Prostate gland (tissue), 2 donors: ENCODE data around the gene TMEM266. TPM values are rescaled to one million over a fixed set of nuclear protein-coding genes. Genes with fewer than 3 reads are reported as not detected.

Source experiments
- DNase-seq: peaks from one replicate; pipeline ENCODE4 v3.0.0-alpha.2; 2019; ENCODE audit warnings: low spot score
- H3K27ac ChIP-seq, 2 donors: fragments of 200-600 bp; sonication (generic); 2 replicates each; pipeline ENCODE4 v1.5.1; 2017 to 2019
- H3K27me3 ChIP-seq: fragments of 200-600 bp; sonication (generic); replicated peaks from 2 replicates; pipeline ENCODE4 v1.5.1; 2019; ENCODE audit not compliant: insufficient read depth
- H3K36me3 ChIP-seq, 2 donors: fragments of 200-600 bp; sonication (generic); 1 replicate in 1 of 2; 2 replicates in 1 of 2; pipeline versions ENCODE4 v1.5.1 to v1.8.1; 2017 to 2019
- H3K4me1 ChIP-seq: fragments of 200-600 bp; sonication (generic); replicated peaks from 2 replicates; pipeline ENCODE4 v1.5.1; 2019
- H3K4me3 ChIP-seq, 2 donors: fragments of 200-600 bp; sonication (generic); 2 replicates each; pipeline ENCODE4 v1.5.1; 2017 to 2019
- H3K9me3 ChIP-seq: fragments of 200-600 bp; sonication (generic); 2 replicates; pipeline ENCODE4 v1.5.1; 2017
- CTCF ChIP-seq, 4 experiments: fragments of 200-600 bp in 2 of 4; fragments of 450-650 bp in 2 of 4; sonication (generic) in 2 of 4; IDR thresholded peaks; 1 replicate in 3 of 4; 2 replicates in 1 of 4; pipeline ENCODE4 v1.5.1; 2016 to 2019; ENCODE audit warnings: antibody characterized with exemption in 4 of 4, mild to moderate bottlenecking in 2 of 4, moderate library complexity in 2 of 4
- POLR2A ChIP-seq: fragments of 450-650 bp; IDR thresholded peaks from one replicate; pipeline ENCODE4 v1.6.1; 2016; ENCODE audit warnings: antibody characterized with exemption, mild to moderate bottlenecking
- POLR2AphosphoS5 ChIP-seq: sonication (generic); formaldehyde crosslinking; IDR thresholded peaks from one replicate; pipeline ENCODE4 v1.6.1; 2017; ENCODE audit warnings: antibody characterized with exemption
- WGBS: methylation state at CpG from one replicate; pipeline ENCODE4 v1.1.5; 2018; 5-methylcytosine and 5-hydroxymethylcytosine counted together
- intact Hi-C: fragments of 100-400 bp; cut with DNase I; formaldehyde crosslinking; loops from one replicate; pipeline ENCODE4 v1.14.2; 2022
- total RNA-seq, 2 donors: library from RNA; depleted of rRNA; stranded (reverse); fragments of >200 nt; gene quantifications; one replicate each; pipeline ENCODE4 v1.1.0, GENCODE V29; 2016

The TMEM266 gene
- total RNA-seq, 2 donors from 2014 or later = 5.9 to 6.0 TPM

- intact Hi-C loops = no loop called here
- H3K36me3 ChIP-seq = no peaks in the 10 kb centered on the region
- no peaks in the 10 kb centered on the region for H3K27me3 ChIP-seq
- no peak overlapping the region for H3K27ac ChIP-seq
- no peak overlapping the region for H3K4me3 ChIP-seq
- no peak for DNase-seq
- no peaks in the 10 kb centered on the region for H3K9me3 ChIP-seq
- H3K4me1 ChIP-seq = no peaks in the 10 kb centered on the region
- TF ChIP-seq POLR2AphosphoS5 (no peak), POLR2A (no peak), CTCF (IDR thresholded peaks at IDR 0.05) (no peak)
These were observed 10.4 kb downstream of the TMEM266 start for GRCh38 chr15:76070192-76070591.

GRCh38 chr15:76070921-76071635 lies 11.3 kb downstream of the TMEM266 start:
- TF ChIP-seq CTCF (IDR thresholded peaks at IDR 0.05) (no peak), POLR2A (no peak), POLR2AphosphoS5 (no peak)
- DNase-seq = no peak
- no peak overlapping the region for H3K4me3 ChIP-seq
- no peaks in the 10 kb centered on the region for H3K36me3 ChIP-seq
- H3K27me3 ChIP-seq = no peaks in the 10 kb centered on the region
- no peaks in the 10 kb centered on the region for H3K9me3 ChIP-seq
- intact Hi-C loops = no loop called here
- H3K27ac ChIP-seq = no peak overlapping the region
- 82% methylated on average over 4 of the region's 4 CpGs for WGBS
- no peaks in the 10 kb centered on the region for H3K4me1 ChIP-seq

GRCh38 chr15:76071806-76072205 lies 12.0 kb downstream of the TMEM266 start:
- intact Hi-C loops = no loop called here
- no peak for DNase-seq
- 80% methylated on average over 7 of the region's 7 CpGs for WGBS
- TF ChIP-seq POLR2A = no peak
- TF ChIP-seq CTCF (IDR thresholded peaks at IDR 0.05) = no peak
- TF ChIP-seq POLR2AphosphoS5 = no peak
- Histone ChIP-seq H3K36me3 (no peaks in the 10 kb centered on the region), H3K27ac (no peak overlapping the region), H3K27me3 (no peaks in the 10 kb centered on the region), H3K4me1 (no peaks in the 10 kb centered on the region), H3K9me3 (no peaks in the 10 kb centered on the region), H3K4me3 (no peak overlapping the region)

- Histone ChIP-seq H3K27me3 (no peaks in the 10 kb centered on the region), H3K9me3 (no peaks in the 10 kb centered on the region), H3K36me3 (no peaks in the 10 kb centered on the region), H3K4me3 (no peak overlapping the region), H3K4me1 (no peaks in the 10 kb centered on the region), H3K27ac (no peak overlapping the region)
- TF ChIP-seq CTCF (IDR thresholded peaks at IDR 0.05) (no peak), POLR2A (no peak), POLR2AphosphoS5 (no peak)
- no peak for DNase-seq
- intact Hi-C loops = no loop called here
- 86% methylated on average over 2 of the region's 2 CpGs for WGBS
These were observed 13.8 kb downstream of the TMEM266 start for GRCh38 chr15:76073554-76073953.

- Histone ChIP-seq H3K36me3 (no peaks in the 10 kb centered on the region), H3K9me3 (no peaks in the 10 kb centered on the region), H3K27ac (no peak overlapping the region), H3K4me1 (no peaks in the 10 kb centered on the region), H3K27me3 (no peaks in the 10 kb centered on the region), H3K4me3 (no peak overlapping the region)
- TF ChIP-seq POLR2AphosphoS5 = no peak
- DNase-seq = no peak
- intact Hi-C loops = no loop called here
These were observed 15.3 kb downstream of the TMEM266 start for GRCh38 chr15:76075046-76075445.
